Aorta (tissue), 5 donors: Measurements from ENCODE around the gene MRPL3. TPM values are rescaled to one million over a fixed set of nuclear protein-coding genes. Genes with fewer than 3 reads are reported as not detected.

ENCODE experiments used
- ATAC-seq: fragments of 200-7000 bp; cut with Tn5 transposase; one replicate; pipeline ENCODE4 v1.9.1; 2022; ENCODE audit warnings: moderate library complexity; ENCODE audit not compliant: low FRiP score
- DNase-seq, 2 donors: peaks; one replicate each; pipeline ENCODE4 v3.0.0-alpha.2; 2020
- H3K27ac ChIP-seq, 2 donors: one replicate each; pipeline ENCODE4 v1.5.1; 2013; ENCODE audit warnings: low read length in 2 of 2, mild to moderate bottlenecking in 2 of 2, moderate library complexity in 2 of 2, control low read depth in 1 of 2, inconsistent platforms in 1 of 2, low read depth in 1 of 2
- H3K27me3 ChIP-seq, 2 donors: one replicate each; pipeline ENCODE4 v1.6.1; 2013; ENCODE audit warnings: control low read depth in 1 of 2, low read length in 1 of 2, mild to moderate bottlenecking in 1 of 2, moderate library complexity in 1 of 2; ENCODE audit not compliant: insufficient read depth in 2 of 2, control insufficient read depth in 1 of 2
- H3K36me3 ChIP-seq, 2 donors: one replicate each; pipeline ENCODE4 v1.6.1; 2013; ENCODE audit warnings: control low read depth in 1 of 2, low read length in 1 of 2, mild to moderate bottlenecking in 1 of 2; ENCODE audit not compliant: insufficient read depth in 2 of 2, control insufficient read depth in 1 of 2
- H3K4me1 ChIP-seq, 2 donors: one replicate each; pipeline ENCODE4 v1.6.1; 2013; ENCODE audit warnings: low read length in 2 of 2, control low read depth in 1 of 2, mild to moderate bottlenecking in 1 of 2, moderate library complexity in 1 of 2; ENCODE audit not compliant: insufficient read depth in 2 of 2, control insufficient read depth in 1 of 2
- H3K4me3 ChIP-seq, 2 donors: one replicate each; pipeline ENCODE4 v1.5.1; 2013; ENCODE audit warnings: low read length in 2 of 2, control low read depth in 1 of 2, mild to moderate bottlenecking in 1 of 2
- H3K9me3 ChIP-seq: one replicate; pipeline ENCODE4 v1.6.1; 2013; ENCODE audit warnings: mild to moderate bottlenecking, low read length; ENCODE audit not compliant: control insufficient read depth
- WGBS, 2 donors: extraction: QIAGEN DNeasy Blood & Tissue Kit; methylation state at CpG; one replicate each; pipeline ENCODE4 v1.1.7; 2013; 5-methylcytosine and 5-hydroxymethylcytosine counted together
- intact Hi-C, 2 donors: fragments of 100-400 bp; cut with DNase I; formaldehyde crosslinking; loops; one replicate each; pipeline versions ENCODE4 v1.14.2 to v1.15.0; 2022
- polyA plus RNA-seq, 2 donors: library from polyadenylated mRNA; stranded (reverse); fragments of 200-250 nt; gene quantifications; one replicate each; pipeline ENCODE4 v1.2.3, GENCODE V29; 2013
- total RNA-seq, 2 donors: library from RNA; stranded (reverse); fragmentation: NEBNext Ultra II Directional; extraction: Animal tissue kit (Norgen Biotek cat#: 25700); gene quantifications; one replicate each; pipeline ENCODE4 v1.2.1, GENCODE V29; 2021
- donor health status: healthy with polysubstance abuse.
- donor health status: Bipolar disorder and iron deficiency.
- donor health status: DM: no; HTN: no; CAD: no.
- donor health status: DM: no; HTN: no; CAD: no.
- donor health status: DM: yes; HTN: yes; CAD: no.

Gene MRPL3
- total and polyA plus RNA-seq, 4 donors = 40.9 to 52.5 (median 48.2) TPM

DNA sequence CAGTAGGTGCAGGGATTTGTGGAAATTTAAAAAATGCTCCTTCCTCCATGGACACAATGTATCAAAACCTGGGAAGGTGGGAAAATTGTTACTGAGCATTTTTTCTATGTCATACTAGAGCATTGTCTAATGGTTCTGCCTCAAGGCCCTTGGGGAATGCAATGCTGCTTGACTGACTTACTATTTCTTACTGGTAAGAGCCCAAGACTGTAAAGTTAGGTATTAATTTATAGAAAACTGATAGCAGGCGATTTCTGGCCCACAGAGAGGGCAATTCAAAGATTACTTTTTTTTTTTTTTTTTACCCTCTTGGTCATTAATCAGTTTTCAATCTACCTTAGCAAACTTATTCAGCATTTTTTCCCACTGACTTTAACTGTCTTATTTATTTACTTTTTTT lies 38.5 kb upstream of the MRPL3 start:
- intact Hi-C loops = no loop called here
- DNase-seq (no peak), ATAC-seq (no peak)
- no peaks in the 10 kb centered on the region for H3K36me3 ChIP-seq
- H3K9me3 ChIP-seq = no peaks in the 10 kb centered on the region
- no peak overlapping the region for H3K27ac ChIP-seq
- no peaks in the 10 kb centered on the region for H3K27me3 ChIP-seq
- WGBS, 2 donors = 85% methylated on average over 1 of the region's 1 CpG
- no peak overlapping the region for H3K4me3 ChIP-seq
- peaks cover 0 to 3% of the 10 kb centered on the region in 2 donors for H3K4me1 ChIP-seq

DNA sequence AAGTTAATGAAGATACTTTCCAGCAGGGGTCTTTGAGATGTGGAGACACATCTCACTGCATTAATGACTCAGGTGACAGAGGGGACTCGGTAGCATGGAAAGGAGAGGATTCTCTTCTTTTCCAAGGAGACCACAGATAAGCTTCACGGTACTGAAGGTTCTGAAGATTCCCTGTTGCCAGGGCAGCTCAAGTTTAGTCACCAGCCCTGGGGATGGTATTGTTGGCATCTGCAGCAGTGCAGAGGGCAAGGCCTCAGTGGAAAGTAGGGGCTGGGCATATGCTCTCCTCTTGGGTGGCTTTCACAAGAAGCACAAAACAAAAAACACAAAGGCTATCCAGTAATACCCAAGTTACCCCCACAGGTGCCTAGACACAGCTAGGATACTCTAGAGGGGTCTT lies 38.0 kb upstream of the MRPL3 start:
- no peaks in the 10 kb centered on the region for H3K9me3 ChIP-seq
- WGBS, 2 donors = 66 to 78% methylated on average over 2 of the region's 2 CpGs
- peaks cover 0 to 3% of the 10 kb centered on the region in 2 donors for H3K4me1 ChIP-seq
- no peak overlapping the region for H3K27ac ChIP-seq
- DNase-seq (no peak), ATAC-seq (no peak)
- H3K27me3 ChIP-seq = no peaks in the 10 kb centered on the region
- intact Hi-C loops = no loop called here
- H3K36me3 ChIP-seq = no peaks in the 10 kb centered on the region
- no peak overlapping the region for H3K4me3 ChIP-seq

DNA sequence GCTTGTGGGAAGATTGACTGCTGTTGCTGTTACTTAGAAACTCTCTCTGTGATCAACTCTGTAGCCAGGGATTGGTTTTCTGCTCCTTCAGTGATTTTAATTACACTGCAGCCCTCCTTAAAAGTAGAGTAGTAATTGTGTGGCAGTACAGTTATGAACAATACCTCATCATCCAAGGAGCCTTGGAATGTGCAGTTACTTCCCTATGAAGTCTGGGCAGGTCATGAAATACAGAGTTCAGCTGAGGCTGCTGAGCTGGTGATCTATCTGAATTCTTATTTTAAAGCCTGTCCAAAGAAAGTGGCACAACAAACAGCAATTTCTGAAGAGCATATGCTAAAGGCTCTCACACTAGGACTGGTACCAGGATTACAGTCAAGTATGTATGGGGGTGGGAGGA lies 37.4 kb upstream of the MRPL3 start:
- H3K4me1 ChIP-seq = peaks cover 0 to 3% of the 10 kb centered on the region in 2 donors
- H3K27ac ChIP-seq = no peak overlapping the region
- no peak for DNase-seq
- no peak overlapping the region for H3K4me3 ChIP-seq
- no peak for ATAC-seq
- no peaks in the 10 kb centered on the region for H3K9me3 ChIP-seq
- intact Hi-C loops = no loop called here
- no peaks in the 10 kb centered on the region for H3K36me3 ChIP-seq
- H3K27me3 ChIP-seq = no peaks in the 10 kb centered on the region

DNA sequence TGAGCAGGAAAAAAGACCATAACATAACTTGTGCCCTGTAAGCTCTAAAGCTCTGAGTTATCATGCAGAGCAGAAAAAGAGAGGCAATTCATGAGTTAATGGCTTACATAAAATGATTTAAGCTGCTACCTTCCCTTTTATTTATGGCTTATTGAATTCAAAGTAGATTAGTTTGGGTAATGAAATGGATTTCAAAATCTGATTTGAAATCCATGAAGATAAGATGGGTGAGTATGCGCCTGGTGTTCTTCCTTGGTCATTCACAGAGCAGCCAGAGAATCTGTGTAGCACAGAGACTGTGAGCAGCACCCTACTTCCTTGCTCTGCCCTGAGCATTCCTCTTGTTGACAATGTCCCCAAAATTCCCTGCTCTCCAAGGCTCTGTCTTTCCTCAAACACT lies 36.2 kb upstream of the MRPL3 start:
- intact Hi-C loops = no loop called here
- Histone ChIP-seq H3K9me3 (no peaks in the 10 kb centered on the region), H3K4me1 (peaks cover 0 to 3% of the 10 kb centered on the region in 2 donors), H3K4me3 (no peak overlapping the region), H3K27me3 (no peaks in the 10 kb centered on the region), H3K27ac (no peak overlapping the region), H3K36me3 (no peaks in the 10 kb centered on the region)
- ATAC-seq (no peak), DNase-seq (no peak)
- 95 to 97% methylated on average over 1 of the region's 1 CpG for WGBS, 2 donors

DNA sequence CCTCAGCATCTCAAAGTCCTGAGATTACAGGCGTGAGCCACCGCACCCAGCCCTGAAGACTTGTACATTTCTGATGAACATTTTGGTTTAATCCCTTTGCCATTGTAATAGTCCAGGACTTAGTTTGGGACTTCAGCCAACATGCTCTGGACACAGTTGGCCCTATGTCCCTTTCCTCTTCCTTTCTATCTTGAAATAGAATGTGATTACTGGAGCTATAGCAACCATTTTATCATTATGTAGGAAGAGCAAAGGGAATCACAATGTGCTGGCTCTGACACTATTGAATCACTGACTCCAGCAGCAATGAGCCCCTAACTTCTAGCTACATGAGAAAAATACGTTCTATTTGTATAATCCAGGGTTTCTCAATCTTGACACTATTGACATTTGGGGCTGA lies 34.8 kb upstream of the MRPL3 start:
- H3K27me3 ChIP-seq = no peaks in the 10 kb centered on the region
- H3K36me3 ChIP-seq = no peaks in the 10 kb centered on the region
- intact Hi-C loops = no loop called here
- H3K27ac ChIP-seq = no peak overlapping the region
- DNase-seq (no peak), ATAC-seq (no peak)
- no peaks in the 10 kb centered on the region for H3K4me1 ChIP-seq
- H3K9me3 ChIP-seq = no peaks in the 10 kb centered on the region
- 89 to 94% methylated on average over 3 of the region's 3 CpGs for WGBS, 2 donors
- no peak overlapping the region for H3K4me3 ChIP-seq

DNA sequence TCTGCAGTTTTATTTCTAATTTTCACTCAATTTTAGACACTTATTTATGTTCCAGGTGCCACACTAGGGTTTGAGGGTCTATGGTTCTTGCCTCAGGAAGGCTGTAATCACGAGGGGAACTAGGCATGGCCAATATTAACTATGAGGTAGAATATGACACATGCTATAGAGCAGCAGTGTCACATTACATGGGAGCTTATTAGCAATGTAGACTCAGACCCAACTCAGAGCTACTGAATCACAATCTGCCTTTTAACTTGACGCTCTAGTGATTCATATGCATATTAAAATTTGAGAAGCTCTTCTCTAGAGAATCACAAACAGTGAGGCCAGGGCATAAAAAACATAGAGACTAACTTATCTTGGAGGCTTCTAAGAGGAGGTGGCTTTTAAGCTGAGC lies 32.8 kb upstream of the MRPL3 start:
- H3K4me3 ChIP-seq = no peak overlapping the region
- no peaks in the 10 kb centered on the region for H3K36me3 ChIP-seq
- no peaks in the 10 kb centered on the region for H3K9me3 ChIP-seq
- no peaks in the 10 kb centered on the region for H3K4me1 ChIP-seq
- DNase-seq (no peak), ATAC-seq (no peak)
- intact Hi-C loops = no loop called here
- no peaks in the 10 kb centered on the region for H3K27me3 ChIP-seq
- WGBS, 2 donors = 46 to 50% methylated on average over 2 of the region's 2 CpGs
- no peak overlapping the region for H3K27ac ChIP-seq

DNA sequence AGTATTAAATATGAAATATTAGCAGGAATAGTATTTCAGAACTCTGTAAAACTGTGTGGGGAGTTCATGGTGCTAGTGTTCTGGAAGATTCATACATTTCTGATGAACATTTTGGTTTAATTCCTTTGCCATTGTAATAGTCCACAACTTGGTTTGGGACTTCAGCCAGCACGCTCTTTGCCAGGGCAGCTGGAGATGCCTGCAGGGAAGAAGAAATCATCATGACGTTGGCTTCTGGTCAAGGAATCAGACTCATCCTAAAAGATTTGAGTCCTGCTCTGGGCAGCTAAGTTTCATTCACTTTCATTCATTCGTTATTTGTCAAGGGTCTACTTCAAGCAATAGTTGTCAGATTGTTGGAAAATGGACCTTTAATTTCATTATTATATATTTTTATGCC lies 32.4 kb upstream of the MRPL3 start:
- Histone ChIP-seq H3K4me1 (no peaks in the 10 kb centered on the region), H3K4me3 (no peak overlapping the region), H3K36me3 (no peaks in the 10 kb centered on the region), H3K9me3 (no peaks in the 10 kb centered on the region), H3K27me3 (no peaks in the 10 kb centered on the region), H3K27ac (no peak overlapping the region)
- WGBS, 2 donors = 72 to 73% methylated on average over 3 of the region's 3 CpGs
- DNase-seq (no peak), ATAC-seq (no peak)
- intact Hi-C loops = no loop called here

DNA sequence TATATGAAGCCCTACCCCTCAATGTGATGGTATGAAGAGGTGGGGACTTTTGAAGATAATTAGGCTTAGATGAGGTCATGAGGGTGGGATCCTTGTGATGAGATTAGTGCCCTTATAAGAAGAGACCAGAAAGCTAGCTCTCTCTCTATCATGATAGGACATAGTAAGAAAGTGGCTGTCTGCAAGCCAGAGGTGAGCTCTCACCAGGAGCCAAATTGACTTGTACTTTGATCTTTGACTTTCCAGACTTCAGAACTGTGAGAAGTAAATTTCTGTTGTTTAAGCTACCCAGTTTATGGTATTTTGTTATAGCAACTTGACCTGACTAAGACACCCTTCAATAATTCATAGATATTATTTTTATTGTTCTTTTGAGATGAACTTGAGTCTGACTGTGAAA lies 29.9 kb upstream of the MRPL3 start:
- H3K27ac ChIP-seq = no peak overlapping the region
- DNase-seq = no peak
- no peak for ATAC-seq
- H3K4me3 ChIP-seq = no peak overlapping the region
- intact Hi-C loops = no loop called here
- no peaks in the 10 kb centered on the region for H3K27me3 ChIP-seq
- H3K9me3 ChIP-seq = no peaks in the 10 kb centered on the region
- no peaks in the 10 kb centered on the region for H3K4me1 ChIP-seq
- no peaks in the 10 kb centered on the region for H3K36me3 ChIP-seq

DNA sequence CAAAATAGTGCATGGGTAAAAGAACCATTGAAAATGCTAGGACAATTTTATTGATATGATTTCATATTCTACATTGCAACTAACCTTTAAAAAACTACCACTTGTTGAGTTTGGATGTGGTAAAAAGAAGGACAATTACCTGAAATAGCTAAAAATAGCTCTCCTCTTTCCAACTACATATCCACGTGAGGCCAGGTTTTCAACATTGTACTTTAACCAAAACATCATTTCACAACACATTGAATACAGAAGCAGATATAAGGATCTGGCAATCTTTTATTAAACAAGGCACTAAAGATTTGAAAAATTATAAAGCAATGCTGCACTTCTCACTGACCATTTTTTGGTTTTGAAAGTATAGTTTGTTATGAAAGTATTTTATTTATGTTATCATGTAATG lies 28.1 kb upstream of the MRPL3 start:
- WGBS, 2 donors = 63 to 64% methylated on average over 1 of the region's 1 CpG
- Histone ChIP-seq H3K27me3 (no peaks in the 10 kb centered on the region), H3K4me3 (no peak overlapping the region), H3K27ac (no peak overlapping the region), H3K9me3 (no peaks in the 10 kb centered on the region), H3K4me1 (no peaks in the 10 kb centered on the region), H3K36me3 (no peaks in the 10 kb centered on the region)
- ATAC-seq (no peak), DNase-seq (no peak)
- intact Hi-C loops = no loop called here
